ENCODE data around the gene PRMT1.
"Not testable (repeated sequence)": the region's sequence is repeated elsewhere in the genome, so short reads cannot be mapped to it uniquely, and the experiment has no call there.

The PRMT1 gene

DNA sequence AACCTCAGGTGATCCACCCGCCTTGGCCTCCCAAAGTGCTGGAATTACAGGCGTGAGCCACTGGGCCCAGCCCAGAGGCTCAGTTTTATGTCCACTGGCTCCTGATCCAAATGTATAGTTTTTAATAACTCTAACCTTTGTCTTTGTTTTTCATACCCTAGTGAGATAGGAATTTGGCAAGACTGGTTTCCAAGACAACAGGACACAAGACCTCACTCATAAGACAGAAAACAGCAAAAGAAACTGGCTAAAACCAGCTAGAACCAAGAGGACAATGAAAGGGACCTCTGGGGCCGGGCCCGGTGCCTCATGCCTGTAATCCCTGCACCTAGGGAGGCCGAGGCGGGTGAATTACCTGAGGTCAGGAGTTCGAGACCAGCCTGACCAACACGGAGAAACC, 41.4 kb downstream of the PRMT1 start:
- in situ Hi-C loops (cut with HindIII; ENCODE audit: low sequenced_read_pairs), result no loop called here

DNA sequence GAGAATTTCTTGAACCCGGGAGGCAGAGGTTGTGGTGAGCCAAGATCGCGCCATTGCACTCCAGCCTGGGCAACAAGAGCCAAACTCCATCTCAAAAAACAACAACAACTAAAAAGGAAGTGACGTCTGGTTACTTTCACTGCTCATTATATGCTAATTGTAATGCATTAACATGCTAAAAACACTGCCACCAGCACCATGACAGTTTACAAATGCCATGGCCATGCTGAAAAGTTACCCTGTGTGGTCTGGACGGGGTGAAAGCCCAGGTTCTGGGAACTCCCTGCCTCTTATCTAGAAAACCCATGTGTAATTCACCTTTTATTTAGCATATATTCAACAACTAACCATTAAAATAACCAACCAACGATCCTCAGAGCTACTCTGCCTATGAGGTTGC, 41.9 kb downstream of the PRMT1 start:
- in situ Hi-C loops (cut with HindIII; ENCODE audit: low sequenced_read_pairs), result no loop called here

DNA sequence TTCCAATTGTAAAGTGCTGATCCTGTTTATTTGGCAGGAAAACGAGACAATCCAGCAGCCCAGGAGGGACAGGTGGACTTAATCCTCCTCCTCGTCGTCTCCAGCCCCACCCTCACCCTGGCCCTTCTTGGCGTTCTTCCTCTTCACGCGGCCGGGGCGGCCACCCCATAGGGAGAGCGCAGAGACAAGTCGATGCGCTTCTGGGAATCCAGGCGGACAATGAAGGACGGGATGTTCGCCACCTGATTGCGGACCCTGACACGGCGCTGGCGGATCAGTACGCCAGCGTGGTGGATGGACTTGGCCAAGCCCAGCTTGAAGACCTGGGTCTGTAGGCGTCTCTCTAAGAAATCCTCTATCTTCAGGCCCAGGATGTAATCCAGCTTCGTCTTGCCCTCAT, 42.3 kb downstream of the PRMT1 start:
- in situ Hi-C loops (cut with HindIII; ENCODE audit: low sequenced_read_pairs), result not testable (repeated sequence)

DNA sequence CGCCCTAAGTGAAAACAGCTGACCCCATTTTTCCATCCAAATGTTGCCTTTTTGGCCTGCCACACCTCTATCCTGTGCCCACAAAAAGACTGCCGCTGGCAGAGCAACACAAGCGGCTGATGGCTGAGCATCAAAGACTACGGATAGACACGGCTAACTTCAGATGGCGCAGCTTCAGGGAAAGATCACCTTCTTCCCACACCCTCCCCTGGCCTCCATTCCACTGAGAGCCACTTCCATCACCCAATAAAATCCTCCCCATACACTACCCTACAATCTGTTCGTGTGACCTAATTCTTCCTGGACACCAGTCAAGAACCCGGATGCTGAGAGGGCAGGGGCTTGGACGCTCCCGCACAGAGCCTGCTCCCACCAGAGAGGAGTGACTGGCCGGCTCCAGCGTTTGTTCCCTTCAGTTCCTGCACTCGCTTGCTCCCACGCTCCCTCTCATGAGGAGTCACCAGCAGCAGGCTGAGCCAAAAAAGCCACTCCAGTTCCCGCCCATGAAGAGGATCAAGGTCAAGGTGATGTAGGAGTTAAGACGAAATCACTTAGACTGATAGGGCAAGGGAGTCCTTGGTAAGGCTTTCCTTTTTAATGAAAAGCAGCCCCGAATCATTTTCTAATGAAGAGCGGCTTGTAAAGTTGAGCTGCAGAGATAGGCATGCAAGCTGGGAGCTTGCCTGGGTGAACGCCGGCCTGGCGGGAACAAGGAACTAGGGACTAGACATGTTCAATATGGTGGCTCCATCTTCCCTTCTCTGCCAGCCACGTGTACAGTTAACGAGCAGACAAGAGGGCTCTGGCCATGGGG, 50.4 kb downstream of the PRMT1 start:
- in situ Hi-C loops (cut with HindIII; ENCODE audit: low sequenced_read_pairs), result no loop called here

DNA sequence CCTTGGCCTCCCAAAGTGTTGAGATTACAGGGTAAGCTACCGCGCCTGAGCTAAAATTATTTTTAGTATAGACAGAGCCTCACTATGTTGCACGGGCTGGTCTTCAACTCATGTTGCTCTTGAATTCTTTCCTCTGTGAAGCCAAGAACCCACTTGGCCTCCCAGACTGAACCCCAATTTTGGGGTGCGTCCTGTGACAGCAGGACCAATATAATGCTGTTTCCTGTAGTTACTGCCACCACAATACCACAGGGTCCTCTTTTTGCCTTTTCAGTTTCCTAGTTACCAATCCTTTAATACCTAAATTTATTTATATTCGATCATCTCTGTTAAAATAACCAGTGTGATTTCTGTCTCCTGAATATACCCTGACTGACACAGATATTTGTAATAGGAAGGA, 53.1 kb downstream of the PRMT1 start:
- in situ Hi-C loops (cut with HindIII; ENCODE audit: low sequenced_read_pairs), result no loop called here
